Middle frontal gyrus (tissue), 1 donor: ENCODE measurements around the gene TRAF3.
A peak's percentile ranks its signal among the peaks of the same experiment; 100 is the strongest.

Source experiments
- DNase-seq: peaks from one replicate; pipeline ENCODE4 v3.0.0-alpha.2; 2015; ENCODE audit warnings: low spot score; ENCODE audit errors: extremely low spot score

Gene TRAF3

DNA sequence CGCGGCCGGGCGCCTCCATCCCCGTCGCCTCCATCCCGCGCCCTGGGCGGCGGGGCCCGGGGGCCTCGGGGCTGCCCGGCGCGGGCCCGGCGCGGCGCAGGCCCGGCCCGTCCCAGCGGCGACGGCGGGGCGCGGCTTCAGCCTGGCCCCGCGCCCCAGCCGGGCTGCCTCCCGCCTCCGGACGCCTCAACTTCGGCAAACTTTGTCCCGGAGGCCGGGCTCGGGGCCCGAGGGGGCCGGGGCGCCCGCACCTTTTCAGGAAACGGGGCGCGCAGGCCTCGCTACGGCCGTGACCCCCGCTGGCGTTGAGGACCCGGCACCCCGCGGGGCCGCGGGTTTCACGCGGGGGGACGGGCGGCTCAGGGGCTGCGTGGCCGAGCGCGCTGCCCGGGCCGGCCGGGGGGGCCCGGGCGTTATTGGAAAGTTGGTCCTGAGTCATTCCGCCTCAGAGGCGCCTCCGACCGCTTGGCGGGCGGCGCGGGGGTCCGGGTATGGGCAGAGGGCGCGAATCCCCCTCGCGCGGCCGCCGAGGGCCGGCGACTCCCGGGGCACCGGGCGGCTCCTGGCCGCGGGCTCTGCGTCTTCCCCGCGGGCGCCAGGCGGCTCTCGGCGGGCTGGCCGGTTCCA is 575 bp downstream of the TRAF3 start:
- no peak for DNase-seq

DNA sequence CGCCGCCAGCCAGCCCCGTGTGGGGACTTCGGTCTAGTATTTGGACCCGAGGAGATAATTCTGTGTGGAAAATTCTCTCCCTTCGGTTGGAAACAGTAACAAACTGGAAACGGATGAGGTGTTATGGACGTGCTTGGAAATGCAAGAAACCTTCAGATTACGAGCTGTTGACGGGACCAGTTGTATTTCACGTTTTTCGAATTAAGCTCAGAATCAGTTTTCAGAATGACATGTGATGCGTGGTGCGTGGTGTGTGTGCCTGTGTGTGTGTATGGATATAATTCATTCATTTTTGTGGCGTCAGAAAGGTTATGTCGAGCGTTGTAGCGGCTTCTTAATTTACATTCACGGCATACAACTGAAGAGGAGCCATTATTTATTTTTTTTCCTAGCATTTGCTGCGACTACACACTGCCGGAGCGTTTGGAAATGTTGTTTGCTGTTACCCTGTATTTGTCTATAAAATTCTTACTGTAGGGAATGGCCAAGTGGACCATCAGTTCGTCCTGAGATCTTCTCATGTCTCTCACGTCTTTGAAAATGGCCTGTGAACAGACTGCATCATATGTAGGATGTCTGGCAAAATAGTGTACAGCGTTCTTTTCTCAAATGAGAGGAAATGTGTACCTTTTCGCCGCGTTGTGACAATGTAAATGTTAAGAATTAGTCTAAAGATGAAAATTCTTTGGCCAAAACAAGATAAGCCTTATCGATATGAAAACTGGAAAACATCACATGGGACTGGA is 1.3 kb downstream of the TRAF3 start:
- peak; percentile 5 for DNase-seq

DNA sequence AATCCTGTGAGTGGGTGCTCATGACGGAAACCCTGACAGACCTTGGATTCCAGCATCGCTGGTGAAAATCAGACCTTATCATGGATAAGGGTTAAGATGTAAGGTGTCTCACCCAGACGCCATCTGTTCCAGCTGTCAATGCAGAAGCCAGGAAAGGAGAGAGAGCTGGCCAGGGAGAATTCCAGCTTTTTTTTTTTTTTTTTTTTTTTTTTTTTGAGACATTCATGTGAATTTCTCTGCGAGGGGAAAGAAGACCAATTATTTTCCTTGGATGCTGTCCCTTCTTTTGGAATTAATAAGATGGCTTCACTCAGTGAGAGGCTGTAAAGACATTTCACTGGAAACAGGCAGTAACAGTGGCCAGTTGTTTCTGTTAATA is 1.8 kb downstream of the TRAF3 start:
- no peak for DNase-seq

- no peak for DNase-seq
These were observed 2.5 kb downstream of the TRAF3 start for GRCh38 chr14:102779574-102780315.

GRCh38 chr14:102781063-102781462 is 3.8 kb downstream of the TRAF3 start:
- no peak for DNase-seq

DNA sequence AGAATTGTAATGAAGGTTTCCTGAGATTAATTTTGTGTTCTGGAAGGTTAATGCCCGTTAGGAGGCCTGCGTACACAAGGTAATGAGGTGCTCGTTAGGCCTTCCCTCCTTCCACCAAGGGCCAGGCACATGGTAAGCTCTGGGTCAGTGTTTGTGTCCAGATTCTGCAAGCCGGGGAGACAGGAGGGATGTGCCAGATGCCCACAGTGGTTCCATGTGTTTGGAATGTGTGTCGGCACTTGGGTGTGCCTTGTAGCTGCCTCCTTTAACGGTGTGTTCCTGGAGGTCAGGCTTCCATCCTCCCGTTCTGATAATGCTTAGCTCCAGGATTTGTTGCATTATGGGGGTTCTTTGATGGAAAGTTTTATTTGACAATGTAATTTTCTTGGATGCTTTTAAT is 5.7 kb downstream of the TRAF3 start:
- no peak for DNase-seq

GRCh38 chr14:102784892-102785594 is 7.8 kb downstream of the TRAF3 start:
- no peak for DNase-seq

- DNase-seq: no peak
These were observed 8.3 kb downstream of the TRAF3 start for GRCh38 chr14:102785595-102785963.

GRCh38 chr14:102786768-102787167 is 9.5 kb downstream of the TRAF3 start:
- DNase-seq: no peak

- DNase-seq: no peak
These were observed 12.1 kb downstream of the TRAF3 start for GRCh38 chr14:102789349-102789748.

DNA sequence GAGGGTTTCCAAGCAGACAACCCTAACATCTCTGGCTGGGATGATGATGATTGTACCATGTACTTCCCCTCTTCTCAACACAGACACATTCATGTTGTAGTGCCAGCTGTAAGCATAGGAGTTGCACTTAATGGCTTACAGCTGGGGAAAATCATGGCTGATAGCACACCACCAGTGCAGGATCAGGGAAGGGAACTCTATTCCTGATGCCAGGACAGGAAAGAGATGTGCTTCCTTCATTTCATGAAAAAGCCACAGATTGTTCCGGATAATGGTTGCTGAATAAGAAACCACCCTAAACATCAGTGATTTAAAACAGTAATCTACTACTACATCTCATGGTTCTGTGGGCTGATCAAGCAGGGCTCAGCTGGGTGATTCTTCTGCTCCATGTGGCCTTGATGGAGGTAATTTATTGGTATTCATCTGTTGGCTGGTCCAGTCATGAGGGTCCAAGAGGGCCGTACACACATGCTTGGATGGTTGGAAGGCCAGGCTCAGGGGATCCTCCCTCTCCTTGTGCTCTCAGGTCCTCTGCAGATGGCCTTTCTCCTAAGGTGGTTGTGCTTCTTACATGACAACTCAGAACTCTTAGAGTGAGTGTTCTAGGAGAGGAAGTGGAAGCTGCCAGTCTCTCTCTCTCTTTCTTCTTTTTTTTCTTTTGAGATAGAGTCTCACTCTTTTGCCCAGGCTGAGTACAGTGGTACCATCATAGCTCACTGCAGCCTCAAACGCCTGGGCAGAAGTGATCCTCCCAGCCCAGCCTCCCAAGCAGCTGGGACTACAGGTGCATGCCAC is 16.5 kb downstream of the TRAF3 start:
- DNase-seq: no peak

GRCh38 chr14:102795060-102795925 is 18.0 kb downstream of the TRAF3 start:
- DNase-seq: no peak

GRCh38 chr14:102796661-102797190 is 19.5 kb downstream of the TRAF3 start:
- no peak for DNase-seq

- no peak for DNase-seq
These were observed 21.7 kb downstream of the TRAF3 start for GRCh38 chr14:102798926-102799325.

- no peak for DNase-seq
These were observed 22.7 kb downstream of the TRAF3 start for GRCh38 chr14:102799684-102800562.

GRCh38 chr14:102802834-102803523 is 25.7 kb downstream of the TRAF3 start:
- no peak for DNase-seq

GRCh38 chr14:102804858-102805257 is 27.6 kb downstream of the TRAF3 start:
- no peak for DNase-seq

DNA sequence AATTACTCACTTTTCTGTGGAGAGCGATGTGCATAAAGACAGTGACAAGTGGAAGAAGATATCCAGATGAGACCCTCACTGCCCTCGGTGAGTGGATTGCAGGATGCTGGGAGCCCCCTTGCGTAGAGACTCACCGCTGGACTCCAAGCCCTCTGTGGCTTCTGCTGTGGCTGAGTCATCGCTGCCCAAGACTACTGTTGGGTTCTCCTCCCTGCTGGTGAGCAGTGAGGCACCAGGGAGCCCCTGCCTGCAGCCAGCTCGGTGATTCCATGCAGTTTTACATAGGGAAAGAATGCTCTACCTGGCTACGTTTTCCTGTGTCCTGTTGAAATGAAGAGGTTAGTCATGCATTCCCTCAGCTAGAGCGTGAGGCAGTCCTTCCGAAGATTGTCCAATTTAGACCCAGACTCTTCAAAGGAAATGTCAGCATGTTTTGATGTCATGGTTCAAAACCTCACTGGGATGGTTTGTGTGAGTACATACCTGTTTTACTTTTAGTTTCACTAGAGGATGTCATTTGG is 28.2 kb downstream of the TRAF3 start:
- no peak for DNase-seq
